GM12878 (cell line): ENCODE measurements around the gene BRCA2. TPM values are rescaled to one million over a fixed set of nuclear protein-coding genes. Genes with fewer than 3 reads are reported as not detected.

Experiments used
- ATAC-seq: fragments of 200-7000 bp; cut with Tn5 transposase; 3 replicates; pipeline ENCODE4 v1.9.1; 2020; ENCODE audit warnings: mild to moderate bottlenecking, moderate library complexity
- BruUV-seq: library from RNA; stranded (reverse); fragments of 400-500 nt; replicated peaks from 2 replicates; lab custom pipeline; 2021; lab: Mats Ljungman, UMichigan
- CTCF ChIA-PET: fragments of 300-600 bp; sonication (Branson Sonifier 250); formaldehyde crosslinking; extraction: SDS; loops from one replicate; lab custom pipeline; 2021; ENCODE audit warnings: inconsistent platforms; lab: Yijun Ruan, JAX
- POLR2A ChIA-PET: fragments of 350-600 bp; formaldehyde crosslinking; extraction: SDS; loops from one replicate; lab custom pipeline; 2021; ENCODE audit warnings: inconsistent platforms; lab: Charles Lee
- RAD21 ChIA-PET: fragments of 300-600 bp; sonication (Branson Sonifier 250); formaldehyde crosslinking; loops from one replicate; lab custom pipeline; 2023; ENCODE audit warnings: antibody characterized with exemption; ENCODE audit not compliant: unreplicated experiment; lab: Charles Lee
- SMC1A ChIA-PET: fragments of 300-600 bp; sonication (Branson Sonifier 250); formaldehyde crosslinking; loops from one replicate; lab custom pipeline; 2023; ENCODE audit not compliant: unreplicated experiment, uncharacterized antibody; lab: Charles Lee
- DNase-seq: peaks from one replicate; pipeline ENCODE4 v3.0.0-alpha.2; 2011; ENCODE audit warnings: low read depth, low spot score
- FAIRE-seq: peaks from 3 replicates; lab custom pipeline; 2011; peaks lifted over from hg19 to GRCh38; lab: Jason Lieb, UNC
- H2AFZ ChIP-seq: 2 replicates; pipeline ENCODE4 v1.6.0; 2011; ENCODE audit warnings: low read depth, low read length, control low read depth; ENCODE audit not compliant: control insufficient read depth
- H3K27ac ChIP-seq: 2 replicates; pipeline ENCODE4 v1.5.1; 2011; ENCODE audit warnings: control low read depth; ENCODE audit not compliant: control insufficient read depth, insufficient read depth
- H3K27me3 ChIP-seq, 2 experiments: replicated peaks in 1 of 2; 2 replicates each; pipeline versions ENCODE4 v1.6.0 to v1.6.1; 2011; ENCODE audit warnings: low read length in 1 of 2; ENCODE audit not compliant: control insufficient read depth in 2 of 2, insufficient read depth in 2 of 2
- H3K36me3 ChIP-seq, 2 experiments: 2 replicates each; pipeline ENCODE4 v1.5.1; 2011; ENCODE audit warnings: low read length in 1 of 2; ENCODE audit not compliant: control insufficient read depth in 2 of 2, insufficient read depth in 2 of 2
- H3K4me1 ChIP-seq: 2 replicates; pipeline ENCODE4 v1.6.1; 2011; ENCODE audit warnings: mild to moderate bottlenecking, low read length, moderate library complexity, mixed read lengths; ENCODE audit not compliant: control insufficient read depth, insufficient read depth
- H3K4me2 ChIP-seq: 2 replicates; pipeline ENCODE4 v1.6.0; 2011; ENCODE audit warnings: control low read depth; ENCODE audit not compliant: control insufficient read depth, insufficient read depth
- H3K4me3 ChIP-seq: fragments of 200-600 bp; sonication (generic); 2 replicates; pipeline ENCODE4 v1.5.1; 2016
- H3K79me2 ChIP-seq: 2 replicates; pipeline ENCODE4 v1.6.0; 2011; ENCODE audit warnings: low read length; ENCODE audit not compliant: control insufficient read depth, insufficient read depth
- H3K9ac ChIP-seq: 2 replicates; pipeline ENCODE4 v1.8.0; 2011; ENCODE audit warnings: low read length, control low read depth, mixed read lengths; ENCODE audit not compliant: control insufficient read depth, insufficient read depth
- H3K9me3 ChIP-seq: replicated peaks from 3 replicates; pipeline ENCODE4 v1.5.1; 2011; ENCODE audit warnings: mild to moderate bottlenecking, low read length; ENCODE audit not compliant: control insufficient read depth, insufficient read depth
- H4K20me1 ChIP-seq: 2 replicates; pipeline ENCODE4 v1.6.0; 2011; ENCODE audit not compliant: control insufficient read depth, insufficient read depth
- CHD1 ChIP-seq: IDR thresholded peaks from 2 replicates; pipeline ENCODE4 v1.6.1; 2012; ENCODE audit warnings: low read depth, low read length, improper control_type of control experiment
- ETV6 ChIP-seq, 2 experiments: fragments of 450-650 bp in 1 of 2; IDR thresholded peaks in 1 of 2; conservative IDR thresholded peaks in 1 of 2; 2 replicates each; pipeline ENCODE4 v1.6.1; 2014; ENCODE audit warnings: antibody characterized with exemption in 1 of 2, borderline replicate concordance in 1 of 2, low read depth in 1 of 2, mild to moderate bottlenecking in 1 of 2, moderate library complexity in 1 of 2
- LARP7 ChIP-seq: fragments of 450-650 bp; IDR thresholded peaks from 2 replicates; pipeline ENCODE4 v1.6.1; 2017; ENCODE audit warnings: mild to moderate bottlenecking
- MEF2A ChIP-seq: IDR thresholded peaks from 2 replicates; pipeline ENCODE4 v1.6.1; 2011; ENCODE audit warnings: low read depth, mild to moderate bottlenecking, low read length, moderate library complexity; ENCODE audit not compliant: insufficient read depth
- MTA3 ChIP-seq: IDR thresholded peaks from 2 replicates; pipeline ENCODE4 v1.6.1; 2012; ENCODE audit warnings: low read length, inconsistent platforms, borderline replicate concordance
- RAD21 ChIP-seq: IDR thresholded peaks from 2 replicates; pipeline ENCODE4 v1.6.1; 2011; ENCODE audit warnings: mild to moderate bottlenecking, low read depth, low read length, moderate library complexity; ENCODE audit not compliant: insufficient read depth
- SMAD5 ChIP-seq: IDR thresholded peaks from 2 replicates; pipeline ENCODE4 v1.6.1; 2016; ENCODE audit warnings: antibody characterized with exemption, low read depth
- SMARCA5 ChIP-seq: fragments of 450-650 bp; IDR thresholded peaks from 2 replicates; pipeline ENCODE4 v1.6.1; 2017; ENCODE audit warnings: mild to moderate bottlenecking
- SREBF2 ChIP-seq: IDR thresholded peaks from 2 replicates; pipeline ENCODE4 v1.6.1; 2012; ENCODE audit warnings: mild to moderate bottlenecking, low read length
- ZNF622 ChIP-seq: fragments of 450-650 bp; IDR thresholded peaks from 2 replicates; pipeline ENCODE4 v1.6.1; 2017; ENCODE audit warnings: mild to moderate bottlenecking, inconsistent platforms
- WGBS: methylation state at CpG from one replicate; pipeline ENCODE4 v1.1.6; 2016; ENCODE audit warnings: low lambda C conversion rate; ENCODE audit not compliant: insufficient replicate concordance, insufficient coverage; ENCODE audit errors: missing lambda C conversion rate; 5-methylcytosine and 5-hydroxymethylcytosine counted together
- in situ Hi-C: fragments of 300-500 bp; cut with MboI; formaldehyde crosslinking; loops from 9 replicates; pipeline ENCODE4 v1.14.3; 2018; ENCODE audit warnings: mixed read lengths
- intact Hi-C: fragments of 100-400 bp; cut with micrococcal nuclease; formaldehyde crosslinking; loops from one replicate; pipeline ENCODE4 v1.14.2; 2022; ENCODE audit not compliant: unreplicated experiment
- polyA plus RNA-seq, 11 experiments: library from polyadenylated mRNA; depleted of rRNA in 4 of 11; unstranded in 6 of 11; stranded (reverse) in 5 of 11; fragments of >200 nt; fragmentation: Nextera tagmentation in 4 of 11; fragmentation: Illumina TruSeq in 1 of 11; extraction: Ambion mirVana in 4 of 11; extraction: Trizol in 1 of 11; gene quantifications; 1 replicate in 1 of 11; 2 replicates in 10 of 11; pipeline versions ENCODE4 v1.2.1 to v1.2.3, GENCODE V29; 2011 to 2016; ENCODE audit warnings: inconsistent platforms in 2 of 11, missing spikeins in 2 of 11, low read depth in 1 of 11
- total RNA-seq, 4 experiments: library from RNA; depleted of rRNA in 3 of 4; stranded (reverse); fragments of >200 nt in 3 of 4; fragmentation: Illumina TruSeq in 1 of 4; extraction: Trizol in 1 of 4; gene quantifications; 2 replicates each; pipeline versions ENCODE4 v1.2.1 to v1.2.3, GENCODE V29; 2013 to 2021
- TF ChIP-seq, protein P1 (sequence below): fragments of 450-650 bp; IDR thresholded peaks from 2 replicates; pipeline ENCODE4 v1.6.1; 2014; ENCODE audit warnings: mild to moderate bottlenecking
- TF ChIP-seq, protein P2 (sequence below): fragments of 450-650 bp; IDR thresholded peaks from 2 replicates; pipeline ENCODE4 v1.6.1; 2016; ENCODE audit warnings: mild to moderate bottlenecking
- TF ChIP-seq, protein P3 (sequence below): fragments of 450-650 bp; IDR thresholded peaks from 2 replicates; pipeline ENCODE4 v1.6.1; 2017; ENCODE audit warnings: mild to moderate bottlenecking, moderate library complexity
- TF ChIP-seq, protein P4 (sequence below): IDR thresholded peaks from 2 replicates; pipeline ENCODE4 v1.6.1; 2012; ENCODE audit warnings: improper control_type of control experiment, low read depth, low read length; ENCODE audit not compliant: insufficient replicate concordance

Gene BRCA2
- total and polyA plus RNA-seq, 10 of the 15 experiments (the other 5 are each of a cell fraction or from before 2014, with no cell fraction given) = 7.6 to 42.2 (median 23.9) TPM

DNA sequence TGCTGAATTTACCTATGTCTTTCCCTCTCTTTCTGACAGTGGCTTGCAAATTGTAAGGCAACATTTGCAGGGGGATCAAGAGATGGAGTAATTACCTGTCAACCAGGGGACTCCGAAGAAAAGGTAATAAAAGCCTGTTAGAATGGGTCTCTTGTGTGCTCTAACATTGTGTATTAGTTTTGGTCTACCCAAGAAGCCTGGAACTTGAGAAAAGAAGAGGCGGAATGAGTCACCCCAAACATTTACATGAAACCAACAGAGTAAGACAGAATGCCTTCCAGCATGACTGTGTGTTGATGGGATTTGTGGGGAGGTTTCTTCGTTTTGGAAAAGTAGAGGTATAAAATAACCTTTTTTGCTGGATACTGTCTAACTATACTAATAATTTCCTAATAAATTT lies 36.9 kb upstream of the BRCA2 start:
- POLR2A ChIA-PET = no interaction called here
- no peak for DNase-seq
- WGBS = 17% methylated on average over 3 of the region's 3 CpGs
- no peak for TF ChIP-seq MEF2A
- TF ChIP-seq, protein P1, sequence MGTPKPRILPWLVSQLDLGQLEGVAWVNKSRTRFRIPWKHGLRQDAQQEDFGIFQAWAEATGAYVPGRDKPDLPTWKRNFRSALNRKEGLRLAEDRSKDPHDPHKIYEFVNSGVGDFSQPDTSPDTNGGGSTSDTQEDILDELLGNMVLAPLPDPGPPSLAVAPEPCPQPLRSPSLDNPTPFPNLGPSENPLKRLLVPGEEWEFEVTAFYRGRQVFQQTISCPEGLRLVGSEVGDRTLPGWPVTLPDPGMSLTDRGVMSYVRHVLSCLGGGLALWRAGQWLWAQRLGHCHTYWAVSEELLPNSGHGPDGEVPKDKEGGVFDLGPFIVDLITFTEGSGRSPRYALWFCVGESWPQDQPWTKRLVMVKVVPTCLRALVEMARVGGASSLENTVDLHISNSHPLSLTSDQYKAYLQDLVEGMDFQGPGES = no peak
- TF ChIP-seq MTA3 = no peak
- TF ChIP-seq SREBF2 = no peak
- no peak for TF ChIP-seq ZNF622
- TF ChIP-seq SMAD5 = no peak
- TF ChIP-seq CHD1 = no peak
- no peak for TF ChIP-seq RAD21
- TF ChIP-seq, protein P2, sequence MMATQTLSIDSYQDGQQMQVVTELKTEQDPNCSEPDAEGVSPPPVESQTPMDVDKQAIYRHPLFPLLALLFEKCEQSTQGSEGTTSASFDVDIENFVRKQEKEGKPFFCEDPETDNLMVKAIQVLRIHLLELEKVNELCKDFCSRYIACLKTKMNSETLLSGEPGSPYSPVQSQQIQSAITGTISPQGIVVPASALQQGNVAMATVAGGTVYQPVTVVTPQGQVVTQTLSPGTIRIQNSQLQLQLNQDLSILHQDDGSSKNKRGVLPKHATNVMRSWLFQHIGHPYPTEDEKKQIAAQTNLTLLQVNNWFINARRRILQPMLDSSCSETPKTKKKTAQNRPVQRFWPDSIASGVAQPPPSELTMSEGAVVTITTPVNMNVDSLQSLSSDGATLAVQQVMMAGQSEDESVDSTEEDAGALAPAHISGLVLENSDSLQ = no peak
- no peak for TF ChIP-seq SMARCA5
- TF ChIP-seq, protein P3, sequence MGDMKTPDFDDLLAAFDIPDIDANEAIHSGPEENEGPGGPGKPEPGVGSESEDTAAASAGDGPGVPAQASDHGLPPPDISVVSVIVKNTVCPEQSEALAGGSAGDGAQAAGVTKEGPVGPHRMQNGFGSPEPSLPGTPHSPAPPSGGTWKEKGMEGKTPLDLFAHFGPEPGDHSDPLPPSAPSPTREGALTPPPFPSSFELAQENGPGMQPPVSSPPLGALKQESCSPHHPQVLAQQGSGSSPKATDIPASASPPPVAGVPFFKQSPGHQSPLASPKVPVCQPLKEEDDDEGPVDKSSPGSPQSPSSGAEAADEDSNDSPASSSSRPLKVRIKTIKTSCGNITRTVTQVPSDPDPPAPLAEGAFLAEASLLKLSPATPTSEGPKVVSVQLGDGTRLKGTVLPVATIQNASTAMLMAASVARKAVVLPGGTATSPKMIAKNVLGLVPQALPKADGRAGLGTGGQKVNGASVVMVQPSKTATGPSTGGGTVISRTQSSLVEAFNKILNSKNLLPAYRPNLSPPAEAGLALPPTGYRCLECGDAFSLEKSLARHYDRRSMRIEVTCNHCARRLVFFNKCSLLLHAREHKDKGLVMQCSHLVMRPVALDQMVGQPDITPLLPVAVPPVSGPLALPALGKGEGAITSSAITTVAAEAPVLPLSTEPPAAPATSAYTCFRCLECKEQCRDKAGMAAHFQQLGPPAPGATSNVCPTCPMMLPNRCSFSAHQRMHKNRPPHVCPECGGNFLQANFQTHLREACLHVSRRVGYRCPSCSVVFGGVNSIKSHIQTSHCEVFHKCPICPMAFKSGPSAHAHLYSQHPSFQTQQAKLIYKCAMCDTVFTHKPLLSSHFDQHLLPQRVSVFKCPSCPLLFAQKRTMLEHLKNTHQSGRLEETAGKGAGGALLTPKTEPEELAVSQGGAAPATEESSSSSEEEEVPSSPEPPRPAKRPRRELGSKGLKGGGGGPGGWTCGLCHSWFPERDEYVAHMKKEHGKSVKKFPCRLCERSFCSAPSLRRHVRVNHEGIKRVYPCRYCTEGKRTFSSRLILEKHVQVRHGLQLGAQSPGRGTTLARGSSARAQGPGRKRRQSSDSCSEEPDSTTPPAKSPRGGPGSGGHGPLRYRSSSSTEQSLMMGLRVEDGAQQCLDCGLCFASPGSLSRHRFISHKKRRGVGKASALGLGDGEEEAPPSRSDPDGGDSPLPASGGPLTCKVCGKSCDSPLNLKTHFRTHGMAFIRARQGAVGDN = no peak
- no peak for TF ChIP-seq LARP7
- TF ChIP-seq, protein P4, sequence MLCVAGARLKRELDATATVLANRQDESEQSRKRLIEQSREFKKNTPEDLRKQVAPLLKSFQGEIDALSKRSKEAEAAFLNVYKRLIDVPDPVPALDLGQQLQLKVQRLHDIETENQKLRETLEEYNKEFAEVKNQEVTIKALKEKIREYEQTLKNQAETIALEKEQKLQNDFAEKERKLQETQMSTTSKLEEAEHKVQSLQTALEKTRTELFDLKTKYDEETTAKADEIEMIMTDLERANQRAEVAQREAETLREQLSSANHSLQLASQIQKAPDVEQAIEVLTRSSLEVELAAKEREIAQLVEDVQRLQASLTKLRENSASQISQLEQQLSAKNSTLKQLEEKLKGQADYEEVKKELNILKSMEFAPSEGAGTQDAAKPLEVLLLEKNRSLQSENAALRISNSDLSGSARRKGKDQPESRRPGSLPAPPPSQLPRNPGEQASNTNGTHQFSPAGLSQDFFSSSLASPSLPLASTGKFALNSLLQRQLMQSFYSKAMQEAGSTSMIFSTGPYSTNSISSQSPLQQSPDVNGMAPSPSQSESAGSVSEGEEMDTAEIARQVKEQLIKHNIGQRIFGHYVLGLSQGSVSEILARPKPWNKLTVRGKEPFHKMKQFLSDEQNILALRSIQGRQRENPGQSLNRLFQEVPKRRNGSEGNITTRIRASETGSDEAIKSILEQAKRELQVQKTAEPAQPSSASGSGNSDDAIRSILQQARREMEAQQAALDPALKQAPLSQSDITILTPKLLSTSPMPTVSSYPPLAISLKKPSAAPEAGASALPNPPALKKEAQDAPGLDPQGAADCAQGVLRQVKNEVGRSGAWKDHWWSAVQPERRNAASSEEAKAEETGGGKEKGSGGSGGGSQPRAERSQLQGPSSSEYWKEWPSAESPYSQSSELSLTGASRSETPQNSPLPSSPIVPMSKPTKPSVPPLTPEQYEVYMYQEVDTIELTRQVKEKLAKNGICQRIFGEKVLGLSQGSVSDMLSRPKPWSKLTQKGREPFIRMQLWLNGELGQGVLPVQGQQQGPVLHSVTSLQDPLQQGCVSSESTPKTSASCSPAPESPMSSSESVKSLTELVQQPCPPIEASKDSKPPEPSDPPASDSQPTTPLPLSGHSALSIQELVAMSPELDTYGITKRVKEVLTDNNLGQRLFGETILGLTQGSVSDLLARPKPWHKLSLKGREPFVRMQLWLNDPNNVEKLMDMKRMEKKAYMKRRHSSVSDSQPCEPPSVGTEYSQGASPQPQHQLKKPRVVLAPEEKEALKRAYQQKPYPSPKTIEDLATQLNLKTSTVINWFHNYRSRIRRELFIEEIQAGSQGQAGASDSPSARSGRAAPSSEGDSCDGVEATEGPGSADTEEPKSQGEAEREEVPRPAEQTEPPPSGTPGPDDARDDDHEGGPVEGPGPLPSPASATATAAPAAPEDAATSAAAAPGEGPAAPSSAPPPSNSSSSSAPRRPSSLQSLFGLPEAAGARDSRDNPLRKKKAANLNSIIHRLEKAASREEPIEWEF = no peak
- TF ChIP-seq ETV6 (conservative IDR thresholded peaks at IDR 0.05 in 1 of 2, IDR thresholded peaks at IDR 0.05 in 1 of 2; ENCODE audit: borderline replicate concordance in 1 of 2, low read depth in 1 of 2) = no peak

More for the DNA sequence above, 36.9 kb upstream of the BRCA2 start:
- Histone ChIP-seq H3K36me3 (no peaks in the 10 kb centered on the region), H3K9ac (no peak overlapping the region), H4K20me1 (no peaks in the 10 kb centered on the region), H3K27ac (no peak overlapping the region), H2AFZ (no peak overlapping the region), H3K9me3 (no peaks in the 10 kb centered on the region), H3K4me1 (no peaks in the 10 kb centered on the region), H3K4me2 (no peak overlapping the region), H3K79me2 (no peaks in the 10 kb centered on the region), H3K4me3 (no peak overlapping the region), H3K27me3 (no peaks in the 10 kb centered on the region)
- BruUV-seq = no TSS peak
- ChIA-PET RAD21 (no interaction called here), CTCF (no interaction called here), SMC1A (no interaction called here)
- in situ Hi-C loops = no loop called here
- intact Hi-C loops = no loop called here
- ATAC-seq (peak; percentile 48; the same call in 1 of the 3 replicates), FAIRE-seq (no peak)
